Activated T-helper 2 cell treated with anti-CD3 and anti-CD28 coated beads, Interferon-gamma antibody, Interleukin-2, Interleukin-4, amounts not matched to agents 10 μg/mL and 5 μg/mL and 100 μg/mL, durations not matched to agents 14 hours and 24 hours and 36 hours (primary cell): ENCODE data around the gene CCDC27. TPM values are rescaled to one million over a fixed set of nuclear protein-coding genes. Genes with fewer than 3 reads are reported as not detected.

ENCODE experiments used
- DNase-seq: peaks from one replicate; pipeline ENCODE4 v3.0.0; 2021; ENCODE audit warnings: low spot score
- H3K27ac Mint-ChIP-seq: one replicate; pipeline ENCODE4 v1.8.0; 2021; ENCODE audit warnings: mixed read lengths
- H3K27me3 Mint-ChIP-seq: one replicate; pipeline ENCODE4 v1.8.0; 2021; ENCODE audit warnings: low read depth, mixed read lengths
- H3K36me3 Mint-ChIP-seq: one replicate; pipeline ENCODE4 v1.8.0; 2021; ENCODE audit warnings: low read depth, mixed read lengths
- H3K4me1 Mint-ChIP-seq: one replicate; pipeline ENCODE4 v1.8.0; 2021; ENCODE audit warnings: low read depth, mixed read lengths
- H3K4me3 Mint-ChIP-seq: one replicate; pipeline ENCODE4 v1.8.0; 2021; ENCODE audit warnings: low read depth, mild to moderate bottlenecking, moderate library complexity, mixed read lengths
- H3K9me3 Mint-ChIP-seq: one replicate; pipeline ENCODE4 v1.8.0; 2021; ENCODE audit warnings: mixed read lengths
- intact Hi-C: fragments of 100-400 bp; cut with micrococcal nuclease; formaldehyde crosslinking; loops from one replicate; pipeline ENCODE4 v1.15.1; 2023
- total RNA-seq: library from RNA; stranded (reverse); gene quantifications from 2 replicates; pipeline ENCODE4 v1.2.3, GENCODE V29; 2022

CCDC27 gene
- total RNA-seq, 1 donor from 2014 or later = not detected

DNA sequence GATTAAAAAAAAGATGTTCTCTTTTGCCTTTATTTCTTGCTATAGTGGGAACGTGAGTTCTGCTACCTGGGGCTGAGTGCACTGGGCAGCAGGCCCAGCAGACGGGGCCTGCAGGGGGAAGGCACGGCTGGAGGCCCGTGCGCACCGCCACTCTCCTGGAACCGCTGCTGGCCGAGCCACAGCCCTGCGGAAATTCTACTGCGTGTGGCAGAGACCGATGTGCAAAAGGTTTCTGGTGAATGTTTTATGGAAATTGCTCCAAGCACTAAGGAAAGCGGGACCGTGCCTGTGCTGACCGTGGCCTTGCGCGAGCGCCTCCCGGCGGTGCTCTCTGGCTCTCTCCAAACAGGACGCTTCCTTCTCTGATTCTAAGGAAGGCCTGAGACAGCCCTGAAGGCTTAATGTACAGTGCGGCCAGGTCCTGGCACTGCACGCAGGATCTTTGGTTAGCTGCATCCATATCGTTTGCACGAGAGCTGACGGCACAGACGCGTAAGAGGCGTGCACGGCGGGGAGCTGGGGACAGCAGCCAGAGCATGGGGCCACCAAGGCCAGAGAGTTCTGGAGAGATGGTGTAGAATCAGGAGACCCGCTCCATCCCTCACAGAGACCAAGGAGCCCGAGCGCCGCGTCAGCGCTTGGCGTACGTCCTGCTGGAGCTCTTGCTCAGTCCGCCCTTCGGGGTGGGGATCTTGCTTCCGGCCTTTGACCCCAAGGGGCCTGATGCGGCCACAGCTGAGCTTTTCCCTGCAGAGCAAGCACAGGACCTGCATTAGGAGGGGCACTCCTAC, 62.7 kb downstream of the CCDC27 start:
- intact Hi-C loops = no loop called here
- no peaks in the 10 kb centered on the region for H3K9me3 Mint-ChIP-seq
- no peak overlapping the region for H3K4me3 Mint-ChIP-seq
- peaks cover 2% of the 10 kb centered on the region for H3K36me3 Mint-ChIP-seq
- H3K27me3 Mint-ChIP-seq = no peaks in the 10 kb centered on the region
- DNase-seq = no peak
- H3K27ac Mint-ChIP-seq = no peak overlapping the region
- no peaks in the 10 kb centered on the region for H3K4me1 Mint-ChIP-seq

DNA sequence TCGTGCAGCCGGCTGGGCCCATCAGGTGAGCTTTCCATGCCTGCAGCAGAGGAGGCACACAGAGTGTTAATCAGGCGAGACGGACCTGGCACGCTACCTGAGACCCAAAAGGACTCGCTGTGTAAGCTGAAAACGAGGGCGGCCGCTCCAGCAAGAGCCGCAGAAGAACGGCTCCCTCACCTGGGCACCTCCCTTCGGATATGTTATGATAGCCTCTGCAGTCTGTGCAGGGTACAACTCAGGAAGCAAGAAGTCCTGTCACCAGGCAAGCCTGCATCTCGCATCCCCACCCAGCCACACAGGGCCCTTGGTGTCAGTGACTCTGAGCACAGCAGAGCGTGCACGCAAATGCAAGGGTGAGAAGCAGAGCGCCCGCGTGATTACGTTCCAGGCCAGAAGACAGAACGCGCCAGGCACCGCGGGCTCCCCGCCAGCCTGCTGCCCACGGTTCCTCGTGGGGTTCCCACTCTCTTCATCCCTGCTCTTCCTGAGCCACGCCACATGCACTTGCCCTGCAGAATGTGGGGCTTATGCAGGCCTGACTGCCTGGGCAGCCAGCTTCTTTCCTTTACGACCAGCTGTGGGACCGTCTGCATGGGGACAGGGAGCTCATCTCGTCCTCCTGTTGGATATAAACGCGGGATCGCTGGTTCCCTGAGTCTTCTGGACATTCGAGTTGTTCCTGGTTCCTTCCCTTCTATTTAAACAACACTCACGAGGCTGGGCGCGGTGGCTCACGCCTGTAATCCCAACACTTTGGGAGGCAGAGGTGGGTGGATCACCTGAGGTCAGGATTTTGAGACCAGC, 64.3 kb downstream of the CCDC27 start:
- Mint-ChIP-seq H3K4me1 (no peaks in the 10 kb centered on the region), H3K36me3 (peaks cover 5% of the 10 kb centered on the region), H3K27me3 (no peaks in the 10 kb centered on the region), H3K9me3 (no peaks in the 10 kb centered on the region), H3K27ac (no peak overlapping the region), H3K4me3 (no peak overlapping the region)
- intact Hi-C loops = no loop called here
- DNase-seq = no peak

DNA sequence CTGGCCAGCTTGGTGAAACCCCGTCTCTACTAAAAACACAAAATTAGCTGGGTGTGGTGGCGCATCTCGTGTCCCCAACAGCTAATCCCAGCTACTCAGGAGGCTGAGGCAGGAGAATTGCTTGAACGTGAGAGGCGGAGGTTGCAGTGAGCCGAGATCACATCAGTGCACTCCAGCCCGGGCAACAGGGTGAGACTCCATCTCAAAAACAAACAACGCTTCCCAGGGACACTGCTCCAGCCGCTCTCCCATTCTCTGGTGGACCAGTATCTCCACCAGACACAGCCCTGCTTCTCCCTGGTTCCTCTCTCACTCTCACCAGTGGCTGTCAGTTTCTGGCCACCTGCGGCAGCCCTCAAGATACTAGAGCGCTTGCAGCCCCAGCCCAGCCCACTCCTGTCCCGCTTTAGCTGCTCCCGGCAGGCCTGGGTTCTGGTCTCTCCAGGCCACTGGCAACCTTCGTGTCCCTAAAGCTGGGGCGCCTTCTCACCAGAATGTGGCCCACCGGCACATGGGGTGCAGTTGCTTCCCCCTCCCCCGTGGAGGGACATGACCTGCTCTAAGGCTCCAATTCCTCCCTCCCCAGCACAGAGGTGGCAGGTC, 65.0 kb downstream of the CCDC27 start:
- peaks cover 5% of the 10 kb centered on the region for H3K36me3 Mint-ChIP-seq
- H3K4me3 Mint-ChIP-seq = no peak overlapping the region
- H3K27ac Mint-ChIP-seq = no peak overlapping the region
- H3K27me3 Mint-ChIP-seq = no peaks in the 10 kb centered on the region
- H3K9me3 Mint-ChIP-seq = no peaks in the 10 kb centered on the region
- no peaks in the 10 kb centered on the region for H3K4me1 Mint-ChIP-seq
- DNase-seq = no peak
- intact Hi-C loops = no loop called here

DNA sequence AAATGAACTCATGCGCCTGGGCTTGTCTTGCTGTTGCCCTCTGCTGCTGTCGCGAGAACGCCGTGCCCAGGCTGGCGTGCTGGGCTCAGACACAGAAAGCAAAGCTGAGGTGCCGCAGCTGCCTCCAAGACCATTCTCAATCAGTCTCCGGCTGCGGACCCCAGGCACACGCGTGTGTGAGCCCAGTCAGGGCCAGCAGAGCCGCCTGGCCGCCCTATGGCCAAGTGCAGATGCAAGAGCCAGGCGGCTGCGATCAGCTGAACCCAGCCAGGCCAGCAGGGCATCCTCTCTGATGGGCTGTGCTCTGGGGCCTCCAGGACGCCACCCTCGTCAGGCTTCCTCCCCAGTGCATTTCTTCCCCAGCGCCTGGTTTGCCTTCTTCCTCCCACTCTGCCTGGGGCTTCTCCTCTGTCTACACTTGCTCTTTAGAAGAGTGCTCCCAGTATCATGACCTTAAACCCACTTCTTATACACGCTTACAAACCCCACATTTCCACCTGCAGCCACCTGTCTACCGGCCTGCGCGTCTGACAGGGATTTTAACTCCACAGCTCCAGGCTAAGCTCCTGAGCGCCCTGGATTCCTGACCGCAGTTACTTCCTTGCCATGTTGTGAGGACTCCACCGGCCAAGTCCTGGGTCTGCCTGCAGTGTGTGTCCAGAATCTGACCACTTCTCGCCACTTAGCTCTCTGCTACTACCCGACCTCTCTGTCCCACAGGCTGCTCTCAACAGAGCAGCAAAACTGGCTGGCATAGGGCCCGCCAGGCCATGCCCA, 65.8 kb downstream of the CCDC27 start:
- intact Hi-C loops = no loop called here
- H3K27me3 Mint-ChIP-seq = no peaks in the 10 kb centered on the region
- DNase-seq = no peak
- peaks cover 5% of the 10 kb centered on the region for H3K36me3 Mint-ChIP-seq
- H3K4me3 Mint-ChIP-seq = no peak overlapping the region
- H3K9me3 Mint-ChIP-seq = no peaks in the 10 kb centered on the region
- H3K27ac Mint-ChIP-seq = no peak overlapping the region
- H3K4me1 Mint-ChIP-seq = no peaks in the 10 kb centered on the region

DNA sequence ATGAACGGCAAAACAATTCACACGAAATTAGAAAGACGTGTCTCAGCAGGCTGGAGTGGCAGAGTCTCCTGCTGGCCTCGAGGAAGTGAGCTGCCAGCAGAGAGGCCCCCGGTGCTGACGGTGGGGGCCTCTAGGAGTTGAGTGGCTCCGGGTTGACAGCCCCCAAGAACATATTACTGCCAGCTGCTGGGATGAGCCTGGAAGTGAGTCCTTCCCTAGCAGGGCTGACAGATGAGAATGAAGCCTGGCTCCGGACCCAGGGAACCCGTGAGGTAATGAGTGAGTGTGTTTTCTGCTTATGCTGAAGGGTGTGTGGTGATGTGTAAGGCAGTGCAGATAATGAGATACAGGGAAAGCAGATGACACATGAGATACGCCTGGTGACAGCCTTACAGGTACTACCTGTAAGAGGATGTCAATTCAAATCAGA, 67.5 kb downstream of the CCDC27 start:
- H3K9me3 Mint-ChIP-seq = no peaks in the 10 kb centered on the region
- H3K4me1 Mint-ChIP-seq = no peaks in the 10 kb centered on the region
- H3K36me3 Mint-ChIP-seq = peaks cover 5% of the 10 kb centered on the region
- intact Hi-C loops = no loop called here
- no peak overlapping the region for H3K27ac Mint-ChIP-seq
- no peaks in the 10 kb centered on the region for H3K27me3 Mint-ChIP-seq
- DNase-seq = no peak
- H3K4me3 Mint-ChIP-seq = no peak overlapping the region

DNA sequence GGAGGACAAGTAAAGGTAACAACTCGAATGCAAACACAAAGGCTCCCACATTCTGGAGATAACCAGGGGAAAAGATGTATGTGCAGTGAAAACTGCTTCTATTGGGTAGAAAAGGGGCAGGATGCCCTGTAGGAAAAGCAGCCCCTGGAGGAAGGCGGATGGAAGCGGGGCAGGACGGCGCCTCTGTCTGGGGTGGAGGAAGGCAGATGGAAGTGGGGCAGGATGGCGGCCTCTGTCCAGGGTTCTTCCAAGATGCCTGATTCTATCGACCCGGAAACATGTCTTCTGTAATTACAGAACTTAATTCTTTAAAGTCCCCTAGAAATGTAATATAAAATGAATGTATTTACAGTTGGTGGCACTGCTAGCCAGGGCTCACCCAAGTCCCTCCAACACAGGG, 68.1 kb downstream of the CCDC27 start:
- intact Hi-C loops = no loop called here
- peaks cover 5% of the 10 kb centered on the region for H3K36me3 Mint-ChIP-seq
- H3K4me1 Mint-ChIP-seq = no peaks in the 10 kb centered on the region
- H3K4me3 Mint-ChIP-seq = no peak overlapping the region
- no peaks in the 10 kb centered on the region for H3K27me3 Mint-ChIP-seq
- H3K27ac Mint-ChIP-seq = no peak overlapping the region
- no peak for DNase-seq
- no peaks in the 10 kb centered on the region for H3K9me3 Mint-ChIP-seq

DNA sequence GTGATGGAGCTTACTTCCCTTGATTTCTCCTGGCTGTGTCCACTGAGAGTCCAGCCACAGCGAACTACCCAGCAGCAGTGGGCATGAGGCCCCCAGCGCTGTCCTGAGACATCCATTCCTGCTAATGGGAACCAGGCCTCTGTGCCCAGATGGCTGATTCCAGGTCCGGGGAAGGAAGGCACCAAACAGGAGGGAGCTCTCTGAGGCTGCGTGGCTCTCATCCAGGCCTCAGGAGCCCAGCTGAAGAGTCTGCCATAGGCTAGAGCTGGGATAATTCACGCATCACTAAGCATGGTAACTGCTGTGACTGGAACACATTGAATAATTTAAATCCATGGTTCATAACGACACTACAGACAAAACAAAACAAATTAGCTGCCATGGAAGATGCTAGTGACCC, 68.8 kb downstream of the CCDC27 start:
- H3K4me3 Mint-ChIP-seq = no peak overlapping the region
- peaks cover 11% of the 10 kb centered on the region for H3K36me3 Mint-ChIP-seq
- H3K27me3 Mint-ChIP-seq = no peaks in the 10 kb centered on the region
- no peak overlapping the region for H3K27ac Mint-ChIP-seq
- H3K9me3 Mint-ChIP-seq = no peaks in the 10 kb centered on the region
- H3K4me1 Mint-ChIP-seq = no peaks in the 10 kb centered on the region
- DNase-seq = no peak
- intact Hi-C loops = no loop called here

Other genes with a start within 250 kb of the CCDC27 start
- gene MEGF6, start 140.9 kb upstream of the CCDC27 start, total RNA-seq = 1.7 and 1.9 TPM in 2 replicates
- gene TPRG1L, start 127.4 kb upstream of the CCDC27 start, total RNA-seq = 7.0 and 7.1 TPM in 2 replicates
- gene WRAP73, start 102.3 kb upstream of the CCDC27 start, total RNA-seq = 38.7 and 42.2 TPM in 2 replicates
- gene TP73, start 99.9 kb upstream of the CCDC27 start, total RNA-seq = 2.4 and 2.5 TPM in 2 replicates
- gene SMIM1, start 20.3 kb downstream of the CCDC27 start, total RNA-seq = 1.4 and 2.3 TPM in 2 replicates
- 40.4 and 41.3 TPM in 2 replicates for gene LRRC47, start 44.0 kb downstream of the CCDC27 start, total RNA-seq
- 35.4 and 49.9 TPM in 2 replicates for gene CEP104, start 104.8 kb downstream of the CCDC27 start, total RNA-seq
- 15.2 and 17.3 TPM in 2 replicates for gene DFFB, start 105.0 kb downstream of the CCDC27 start, total RNA-seq
- gene C1orf174, start 147.8 kb downstream of the CCDC27 start, total RNA-seq = 44.0 and 44.9 TPM in 2 replicates